ENCODE data around the gene BCAP31.
"Not testable (repeated sequence)": the region's sequence is repeated elsewhere in the genome, so short reads cannot be mapped to it uniquely, and the experiment has no call there.

GRCh38 chrX:153746991-153747390 is 22.8 kb upstream of the BCAP31 start:
- TF ChIP-seq, protein P1, sequence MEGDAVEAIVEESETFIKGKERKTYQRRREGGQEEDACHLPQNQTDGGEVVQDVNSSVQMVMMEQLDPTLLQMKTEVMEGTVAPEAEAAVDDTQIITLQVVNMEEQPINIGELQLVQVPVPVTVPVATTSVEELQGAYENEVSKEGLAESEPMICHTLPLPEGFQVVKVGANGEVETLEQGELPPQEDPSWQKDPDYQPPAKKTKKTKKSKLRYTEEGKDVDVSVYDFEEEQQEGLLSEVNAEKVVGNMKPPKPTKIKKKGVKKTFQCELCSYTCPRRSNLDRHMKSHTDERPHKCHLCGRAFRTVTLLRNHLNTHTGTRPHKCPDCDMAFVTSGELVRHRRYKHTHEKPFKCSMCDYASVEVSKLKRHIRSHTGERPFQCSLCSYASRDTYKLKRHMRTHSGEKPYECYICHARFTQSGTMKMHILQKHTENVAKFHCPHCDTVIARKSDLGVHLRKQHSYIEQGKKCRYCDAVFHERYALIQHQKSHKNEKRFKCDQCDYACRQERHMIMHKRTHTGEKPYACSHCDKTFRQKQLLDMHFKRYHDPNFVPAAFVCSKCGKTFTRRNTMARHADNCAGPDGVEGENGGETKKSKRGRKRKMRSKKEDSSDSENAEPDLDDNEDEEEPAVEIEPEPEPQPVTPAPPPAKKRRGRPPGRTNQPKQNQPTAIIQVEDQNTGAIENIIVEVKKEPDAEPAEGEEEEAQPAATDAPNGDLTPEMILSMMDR (IDR thresholded peaks at IDR 0.05) = not testable (repeated sequence)
- TF ChIP-seq POLR2A (IDR thresholded peaks at IDR 0.05) = not testable (repeated sequence)

Data from tibial nerve (tissue), 3 donors.